Activated CD4-positive, alpha-beta memory T cell treated with anti-CD3 and anti-CD28 coated beads, Interleukin-2, amount 10 ng/mL, durations not matched to agents 7 days and 5 days (primary cell): ENCODE results near the gene HYPK. TPM values are rescaled to one million over a fixed set of nuclear protein-coding genes. Genes with fewer than 3 reads are reported as not detected.
A peak's percentile ranks its signal among the peaks of the same experiment; 100 is the strongest.

Experiments used
- CTCF ChIA-PET: fragments of 350-600 bp; sonication (Branson Sonifier 250); formaldehyde crosslinking; loops from one replicate; lab custom pipeline; 2021; ENCODE audit warnings: antibody characterized with exemption, inconsistent platforms; lab: Charles Lee
- POLR2A ChIA-PET: fragments of 350-600 bp; sonication (Branson Sonifier 250); formaldehyde crosslinking; loops from one replicate; lab custom pipeline; 2021; ENCODE audit warnings: antibody characterized with exemption; lab: Charles Lee
- DNase-seq: peaks from one replicate; pipeline ENCODE4 v3.0.0-alpha.2; 2020
- H3K27ac Mint-ChIP-seq: one replicate; pipeline ENCODE4 v1.8.0; 2021; ENCODE audit warnings: mild to moderate bottlenecking, mixed read lengths
- H3K27me3 Mint-ChIP-seq: one replicate; pipeline ENCODE4 v1.8.0; 2021; ENCODE audit warnings: mixed read lengths
- H3K36me3 Mint-ChIP-seq: one replicate; pipeline ENCODE4 v1.8.0; 2021; ENCODE audit warnings: low read depth, mixed read lengths
- H3K4me1 Mint-ChIP-seq: one replicate; pipeline ENCODE4 v1.8.0; 2021; ENCODE audit warnings: mixed read lengths
- H3K4me3 Mint-ChIP-seq: one replicate; pipeline ENCODE4 v1.8.0; 2021; ENCODE audit warnings: mild to moderate bottlenecking, mixed read lengths
- H3K9me3 Mint-ChIP-seq: one replicate; pipeline ENCODE4 v1.8.0; 2021; ENCODE audit warnings: mixed read lengths
- total RNA-seq, 2 experiments: library from RNA; stranded (reverse); gene quantifications; one replicate each; pipeline ENCODE4 v1.2.3, GENCODE V29; 2021

Gene HYPK
- total RNA-seq, 2 experiments from 2014 or later = 14.3 to 14.4 TPM

DNA sequence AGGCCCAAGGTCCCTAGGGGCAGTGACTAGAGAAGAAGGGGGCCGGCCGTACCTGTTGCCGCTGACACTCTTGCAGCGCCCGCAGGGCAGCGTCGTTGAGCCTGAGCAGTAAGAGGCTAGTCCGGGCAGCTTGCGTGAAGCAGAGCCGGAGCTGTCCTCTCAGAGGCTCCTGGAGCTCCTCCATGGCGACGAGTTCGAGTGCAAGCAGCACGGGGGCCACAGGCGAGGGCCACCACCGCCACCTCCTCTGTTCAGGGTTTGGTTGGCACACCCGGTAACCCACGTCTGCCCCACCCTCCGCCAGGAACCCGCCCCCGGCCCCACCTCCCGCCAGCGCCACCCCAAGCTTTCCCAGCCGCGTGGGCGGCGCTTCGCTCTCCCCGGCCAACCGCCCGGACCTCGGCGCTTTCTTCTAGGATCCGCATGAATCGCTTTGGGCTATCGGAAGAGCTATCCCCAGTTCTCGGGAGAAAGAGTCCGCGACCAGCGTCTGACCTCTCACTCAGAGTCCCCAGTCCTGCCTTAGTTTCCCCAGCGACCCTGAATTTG lies 23.6 kb upstream of the HYPK start, which contains the start of gene ELL3:
TSS of gene ELL3 (minus strand) at position 249 of the 549 bp plus-strand sequence. CDS start at position 184, 65 bp downstream.
- Mint-ChIP-seq H3K4me1 (peaks cover 16% of the 10 kb centered on the region), H3K36me3 (peaks cover 19% of the 10 kb centered on the region), H3K9me3 (no peaks in the 10 kb centered on the region), H3K27me3 (peaks cover 21% of the 10 kb centered on the region), H3K27ac (peak within 1 kb of the TSS; percentile 63), H3K4me3 (peak within 1 kb of the TSS; percentile 81)
- POLR2A ChIA-PET = interaction anchor here (0.7 to 5.0 kb wide), 17 partner anchors 10 to 266 kb away, joined by 3 to 45 read pairs (median 5); partner anchors contain the start of genes HYPK, MFAP1, PDIA3 and SERF2
- DNase-seq = peak; percentile 75
- CTCF ChIA-PET = interaction anchor here (0.6 to 1.8 kb wide), 15 partner anchors 9 to 530 kb away, joined by 3 to 10 read pairs (median 4); partner anchors contain the start of genes HYPK, MFAP1, SERF2 and SERINC4

DNA sequence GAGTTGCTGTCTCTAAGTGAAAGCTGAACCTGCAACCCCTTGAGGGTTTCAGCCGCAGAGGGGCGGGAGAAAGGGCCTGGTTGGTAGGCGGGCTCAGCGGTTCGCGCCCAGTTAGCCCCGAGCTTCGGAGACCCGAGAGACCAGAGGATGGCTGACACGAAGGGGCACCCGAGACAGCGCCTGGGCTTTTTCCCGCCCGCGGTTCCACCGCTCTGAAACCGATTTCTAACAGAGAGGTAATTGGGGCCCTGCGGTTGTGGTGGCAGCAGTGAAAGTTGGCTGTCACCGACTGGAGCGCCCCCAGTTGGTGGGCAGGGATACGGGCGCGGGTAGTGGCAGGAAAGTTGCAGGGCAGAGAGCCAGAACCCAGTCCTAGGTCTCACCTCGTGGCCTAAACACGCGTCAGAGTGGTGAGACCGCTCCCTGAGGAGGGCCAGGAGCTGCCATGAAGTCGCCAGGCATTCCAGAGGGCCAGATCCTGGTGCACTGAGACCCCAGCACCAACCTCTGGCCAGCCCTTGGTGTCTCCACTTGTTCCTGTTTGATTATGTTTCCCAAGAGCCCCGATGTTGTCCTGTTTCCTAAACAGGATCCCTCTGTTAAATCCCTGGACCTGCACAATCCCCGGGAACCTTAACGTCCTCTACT lies 23.0 kb upstream of the HYPK start:
- POLR2A ChIA-PET = interaction anchor here (0.6 to 5.0 kb wide), 18 partner anchors 9 to 266 kb away, joined by 3 to 45 read pairs (median 5); partner anchors contain the start of genes HYPK, MFAP1, PDIA3 and SERF2
- peak; percentile 81 for DNase-seq
- Mint-ChIP-seq H3K36me3 (peaks cover 13% of the 10 kb centered on the region), H3K27me3 (peaks cover 25% of the 10 kb centered on the region), H3K27ac (peak overlapping the region; percentile 63), H3K4me3 (peak overlapping the region; percentile 81), H3K9me3 (no peaks in the 10 kb centered on the region), H3K4me1 (peaks cover 16% of the 10 kb centered on the region)
- CTCF ChIA-PET = interaction anchor here (0.6 to 1.8 kb wide), 15 partner anchors 9 to 530 kb away, joined by 3 to 10 read pairs (median 4); partner anchors contain the start of genes HYPK, MFAP1, SERF2 and SERINC4

DNA sequence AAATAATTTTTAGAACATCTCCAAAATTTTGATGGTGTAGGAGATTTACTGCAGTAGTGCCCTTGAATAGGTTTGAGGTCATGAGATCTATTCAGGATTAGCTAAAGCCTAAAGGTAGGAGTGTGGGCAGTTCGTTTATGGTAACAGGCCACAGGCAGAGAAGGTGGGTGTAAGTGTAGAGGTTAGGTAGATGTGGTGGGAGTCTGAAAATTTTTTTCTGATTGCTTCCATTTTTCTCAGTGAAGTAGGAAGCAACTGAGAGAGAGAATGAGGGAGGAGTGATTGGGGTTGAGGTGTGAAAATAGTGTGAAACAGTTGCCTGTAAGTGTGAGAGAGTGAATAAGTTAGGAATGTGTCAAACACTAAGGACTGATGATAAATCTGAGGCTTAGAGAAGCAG lies 21.4 kb upstream of the HYPK start:
- CTCF ChIA-PET = interaction anchor here (1.2 kb wide), 1 partner anchor 10 kb away, joined by 5 read pairs; no protein-coding TSS in a partner anchor
- peaks cover 1% of the 10 kb centered on the region for H3K36me3 Mint-ChIP-seq
- POLR2A ChIA-PET = interaction anchor here (1.4 to 5.0 kb wide), 2 partner anchors 13 to 25 kb away, joined by 4 to 45 read pairs; partner anchors contain the start of gene SERF2
- H3K9me3 Mint-ChIP-seq = no peaks in the 10 kb centered on the region
- H3K4me3 Mint-ChIP-seq = no peak overlapping the region
- H3K4me1 Mint-ChIP-seq = peaks cover 16% of the 10 kb centered on the region
- no peak for DNase-seq
- no peak overlapping the region for H3K27ac Mint-ChIP-seq
- peaks cover 26% of the 10 kb centered on the region for H3K27me3 Mint-ChIP-seq

DNA sequence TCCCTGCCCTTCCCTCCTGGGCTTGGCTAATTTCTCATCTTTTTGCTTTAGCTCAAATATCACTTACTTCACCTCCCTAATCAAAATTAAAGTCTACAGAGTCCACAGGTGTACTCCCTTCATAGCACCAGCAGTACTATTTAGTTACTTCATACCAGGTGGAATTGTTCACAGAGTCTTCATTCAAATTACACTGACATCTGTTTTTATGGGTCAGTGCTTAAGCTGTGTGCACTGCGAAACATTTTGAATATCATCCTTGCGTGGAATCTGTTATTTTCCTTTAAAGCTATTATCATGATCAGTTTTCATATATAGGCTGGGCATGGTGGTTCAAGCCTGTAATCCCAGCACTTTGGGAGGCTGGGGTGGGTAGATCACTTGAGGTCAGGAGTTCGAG lies 11.0 kb upstream of the HYPK start:
- POLR2A ChIA-PET = interaction anchor here (1.3 to 5.2 kb wide), 5 partner anchors 12 to 36 kb away, joined by 4 to 88 read pairs (median 6); partner anchors contain the start of genes ELL3, HYPK, MFAP1 and SERINC4
- H3K4me1 Mint-ChIP-seq = peaks cover 20% of the 10 kb centered on the region

DNA sequence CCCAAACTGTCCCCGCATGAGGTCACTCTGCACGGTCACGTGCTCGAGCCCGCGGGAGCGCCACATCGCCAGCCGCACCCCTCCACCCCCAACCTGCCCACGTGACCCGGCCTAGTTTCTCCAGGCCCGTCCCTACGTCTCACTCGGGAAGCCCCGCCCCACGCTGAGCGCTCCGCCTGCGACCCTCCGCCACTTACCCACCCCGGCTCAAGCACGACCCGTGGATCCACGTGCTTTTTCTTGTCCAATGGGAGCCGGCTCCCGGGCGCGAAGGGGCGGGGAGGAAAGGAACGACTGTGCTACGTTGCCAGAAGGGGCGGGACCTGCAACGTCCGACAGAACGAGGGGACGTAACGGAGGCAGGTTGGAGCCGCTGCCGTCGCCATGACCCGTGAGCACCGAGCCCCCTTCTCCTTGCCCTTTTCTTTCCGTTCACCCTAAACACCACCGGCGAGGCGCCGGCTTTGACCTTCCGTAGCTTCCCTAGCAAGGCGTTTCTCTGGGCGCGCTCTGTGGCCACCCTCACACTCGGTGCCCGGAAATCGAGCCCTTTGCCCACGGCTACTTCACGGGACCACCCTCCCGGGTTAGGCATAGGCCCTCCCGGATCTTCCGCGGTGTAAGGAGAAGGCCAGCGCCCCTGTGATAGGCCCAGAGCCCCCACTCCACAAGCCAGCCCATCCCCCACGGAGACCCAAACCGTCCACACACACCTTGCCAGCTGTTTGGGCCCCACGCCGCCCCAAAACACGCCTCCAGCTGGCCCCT lies 8.2 kb upstream of the HYPK start, which contains the start of gene SERF2:
TSS of gene SERF2 (plus strand) at position 328 of the 768 bp plus-strand sequence. CDS start at position 385, 57 bp downstream.
- H3K36me3 Mint-ChIP-seq = peaks cover 49% of the 10 kb centered on the region
- peak within 1 kb of the TSS; percentile 95 for H3K27ac Mint-ChIP-seq
- ChIA-PET POLR2A (interaction anchor here (1.0 to 5.2 kb wide), 11 partner anchors 9 to 281 kb away, joined by 3 to 88 read pairs (median 6); partner anchors contain the start of genes ELL3, HYPK, MFAP1 and PDIA3), CTCF (interaction anchor here (0.6 to 1.2 kb wide), 5 partner anchors 10 to 416 kb away, joined by 3 to 7 read pairs (median 4); partner anchors contain the start of genes ELL3 and MFAP1)
- peaks cover 38% of the 10 kb centered on the region for H3K4me1 Mint-ChIP-seq
- peak within 1 kb of the TSS; percentile 95 for H3K4me3 Mint-ChIP-seq
- H3K9me3 Mint-ChIP-seq = no peaks in the 10 kb centered on the region
- peak; percentile 100 for DNase-seq
- no peaks in the 10 kb centered on the region for H3K27me3 Mint-ChIP-seq

More for the DNA sequence above, 11.0 kb upstream of the HYPK start:
- no peak overlapping the region for H3K27ac Mint-ChIP-seq
- peaks cover 23% of the 10 kb centered on the region for H3K36me3 Mint-ChIP-seq
- CTCF ChIA-PET = interaction anchor here (0.7 to 2.1 kb wide), 4 partner anchors 11 to 44 kb away, joined by 3 to 9 read pairs (median 5); partner anchors contain the start of genes ELL3, HYPK, PDIA3 and SERINC4
- no peak overlapping the region for H3K4me3 Mint-ChIP-seq
- H3K27me3 Mint-ChIP-seq = no peaks in the 10 kb centered on the region
- DNase-seq = no peak
- H3K9me3 Mint-ChIP-seq = no peaks in the 10 kb centered on the region

DNA sequence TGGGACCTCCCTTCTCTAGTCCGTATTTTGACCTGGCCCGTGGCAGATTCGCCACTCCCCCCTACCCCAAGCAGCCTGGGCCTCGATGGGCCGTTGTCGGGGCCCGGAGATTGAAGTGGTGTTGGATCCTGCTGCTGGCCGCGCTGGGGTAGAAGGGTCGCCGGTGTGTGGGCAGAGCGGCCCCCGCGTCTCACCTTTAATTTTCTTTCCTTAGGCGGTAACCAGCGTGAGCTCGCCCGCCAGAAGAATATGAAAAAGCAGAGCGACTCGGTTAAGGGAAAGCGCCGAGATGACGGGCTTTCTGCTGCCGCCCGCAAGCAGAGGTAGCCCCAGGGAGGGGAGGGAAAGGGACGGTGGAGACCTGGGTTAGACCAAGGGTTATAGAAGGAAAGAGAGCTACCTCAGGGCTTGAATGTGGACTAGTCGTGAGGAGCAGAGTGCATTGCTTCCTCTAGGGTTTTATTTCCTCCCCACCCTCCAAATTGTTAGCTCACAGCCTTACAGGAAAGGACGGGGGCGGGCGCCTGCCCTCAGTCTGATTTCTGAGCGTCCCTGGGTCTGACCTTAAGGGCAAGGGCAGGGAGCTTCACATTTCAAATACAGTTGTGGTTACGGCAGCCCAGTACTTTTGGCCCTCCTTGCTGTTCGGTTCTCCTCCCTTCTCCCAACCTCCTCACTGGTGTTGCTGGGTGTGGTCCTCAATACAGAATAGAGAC lies 7.5 kb upstream of the HYPK start:
- peaks cover 41% of the 10 kb centered on the region for H3K4me1 Mint-ChIP-seq

DNA sequence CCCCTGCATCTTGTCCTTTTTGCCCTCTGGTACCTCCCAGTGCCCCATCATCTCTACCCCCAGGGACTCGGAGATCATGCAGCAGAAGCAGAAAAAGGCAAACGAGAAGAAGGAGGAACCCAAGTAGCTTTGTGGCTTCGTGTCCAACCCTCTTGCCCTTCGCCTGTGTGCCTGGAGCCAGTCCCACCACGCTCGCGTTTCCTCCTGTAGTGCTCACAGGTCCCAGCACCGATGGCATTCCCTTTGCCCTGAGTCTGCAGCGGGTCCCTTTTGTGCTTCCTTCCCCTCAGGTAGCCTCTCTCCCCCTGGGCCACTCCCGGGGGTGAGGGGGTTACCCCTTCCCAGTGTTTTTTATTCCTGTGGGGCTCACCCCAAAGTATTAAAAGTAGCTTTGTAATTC lies 6.8 kb upstream of the HYPK start:
- DNase-seq = no peak
- Mint-ChIP-seq H3K4me1 (peaks cover 46% of the 10 kb centered on the region), H3K27ac (peak overlapping the region; percentile 95), H3K9me3 (no peaks in the 10 kb centered on the region), H3K27me3 (no peaks in the 10 kb centered on the region), H3K36me3 (peaks cover 59% of the 10 kb centered on the region), H3K4me3 (peak overlapping the region; percentile 95)
- ChIA-PET CTCF (interaction anchor here (0.9 to 1.2 kb wide), 3 partner anchors 8 to 31 kb away, joined by 3 to 4 read pairs (median 4); partner anchors contain the start of genes ELL3 and MFAP1), POLR2A (interaction anchor here (1.1 to 12.2 kb wide), 12 partner anchors 8 to 283 kb away, joined by 3 to 163 read pairs (median 9); partner anchors contain the start of genes ELL3, HYPK, MFAP1 and PDIA3)

More for the DNA sequence above, 7.5 kb upstream of the HYPK start:
- Mint-ChIP-seq H3K36me3 (peaks cover 53% of the 10 kb centered on the region), H3K27me3 (no peaks in the 10 kb centered on the region), H3K9me3 (no peaks in the 10 kb centered on the region), H3K4me3 (peak overlapping the region; percentile 95), H3K27ac (peak overlapping the region; percentile 95)
- ChIA-PET CTCF (interaction anchor here (0.6 to 1.2 kb wide), 4 partner anchors 9 to 416 kb away, joined by 3 to 4 read pairs (median 4); partner anchors contain the start of genes ELL3 and MFAP1), POLR2A (interaction anchor here (1.1 to 5.2 kb wide), 11 partner anchors 9 to 282 kb away, joined by 3 to 88 read pairs (median 6); partner anchors contain the start of genes ELL3, HYPK, MFAP1 and PDIA3)
- peak; percentile 35 for DNase-seq

DNA sequence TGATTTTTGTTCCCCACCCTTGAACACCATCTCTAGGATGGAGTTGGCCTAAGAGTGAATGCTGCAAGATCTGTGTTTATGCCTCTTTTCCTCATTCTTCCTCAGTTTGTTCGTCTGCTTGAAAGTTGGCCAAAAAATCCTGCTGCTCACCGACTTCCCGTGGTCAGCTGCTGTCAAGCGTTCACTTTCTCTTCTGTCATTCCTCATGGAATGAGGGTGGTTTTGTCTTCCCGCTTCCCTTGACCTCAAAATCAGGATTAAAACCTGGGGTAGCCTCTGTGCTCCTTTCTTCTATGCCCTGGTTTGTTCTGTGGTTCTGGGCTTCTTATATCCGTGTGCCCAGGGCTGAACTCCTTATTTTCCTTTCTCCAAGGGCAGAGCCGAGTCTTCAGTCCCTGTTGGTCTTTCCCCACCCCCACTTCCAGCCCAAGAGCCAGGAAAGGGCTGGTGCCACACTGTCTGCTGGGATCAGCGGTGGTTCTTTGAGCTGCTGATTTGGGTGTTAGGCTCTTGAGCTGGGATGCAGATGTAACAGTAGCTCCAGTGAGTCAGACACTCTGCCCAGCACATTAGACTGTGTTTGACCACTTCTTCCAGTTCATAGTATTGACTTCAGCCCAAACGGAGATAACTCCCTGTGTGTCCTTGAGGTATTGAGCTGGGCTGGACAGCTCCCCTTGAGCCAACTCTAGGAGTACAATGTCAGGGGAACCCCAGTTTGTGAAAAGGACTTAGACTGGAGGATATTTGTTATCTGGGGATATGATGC lies 5.9 kb upstream of the HYPK start:
- peaks cover 53% of the 10 kb centered on the region for H3K4me1 Mint-ChIP-seq
- POLR2A ChIA-PET = interaction anchor here (1.0 to 12.2 kb wide), 6 partner anchors 9 to 45 kb away, joined by 3 to 163 read pairs (median 4); partner anchors contain the start of genes ELL3, MFAP1 and WDR76
- H3K27ac Mint-ChIP-seq = peak overlapping the region; percentile 44
- peaks cover 67% of the 10 kb centered on the region for H3K36me3 Mint-ChIP-seq
- no peak for DNase-seq
- H3K9me3 Mint-ChIP-seq = no peaks in the 10 kb centered on the region
- no peaks in the 10 kb centered on the region for H3K27me3 Mint-ChIP-seq
- CTCF ChIA-PET = interaction anchor here (0.9 kb wide), 1 partner anchor 30 kb away, joined by 4 read pairs; the partner anchor contains the start of gene MFAP1
- peak overlapping the region; percentile 95 for H3K4me3 Mint-ChIP-seq

DNA sequence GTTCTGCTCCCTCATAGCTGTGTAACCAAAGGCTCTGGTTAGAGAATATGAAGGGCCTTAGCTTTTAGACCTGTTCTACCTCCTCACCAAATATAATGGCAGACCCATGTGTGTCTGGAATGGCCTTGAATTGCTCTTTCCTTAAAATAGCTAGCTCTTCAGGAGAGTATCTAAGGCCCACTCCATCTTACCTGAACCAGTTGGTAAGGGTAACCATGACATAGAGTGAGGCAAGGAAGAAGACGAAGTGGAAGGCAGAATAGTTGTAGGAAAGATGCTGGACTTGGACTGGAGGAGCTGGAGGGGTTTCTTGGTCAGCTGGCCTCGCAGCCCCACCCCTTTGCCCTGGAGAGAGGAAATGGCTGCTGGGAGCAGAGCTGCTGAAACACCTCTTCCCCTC lies 5.2 kb upstream of the HYPK start:
- H3K4me3 Mint-ChIP-seq = no peak overlapping the region
- peaks cover 74% of the 10 kb centered on the region for H3K36me3 Mint-ChIP-seq
- no peaks in the 10 kb centered on the region for H3K9me3 Mint-ChIP-seq
- H3K27ac Mint-ChIP-seq = no peak overlapping the region
- CTCF ChIA-PET = interaction anchor here (0.9 kb wide), 1 partner anchor 29 kb away, joined by 4 read pairs; the partner anchor contains the start of gene MFAP1
- DNase-seq = no peak
- POLR2A ChIA-PET = interaction anchor here (1.0 to 12.2 kb wide), 7 partner anchors 8 to 49 kb away, joined by 3 to 163 read pairs (median 4); partner anchors contain the start of genes ELL3, MFAP1, PDIA3 and WDR76
- H3K27me3 Mint-ChIP-seq = no peaks in the 10 kb centered on the region
- peaks cover 61% of the 10 kb centered on the region for H3K4me1 Mint-ChIP-seq

DNA sequence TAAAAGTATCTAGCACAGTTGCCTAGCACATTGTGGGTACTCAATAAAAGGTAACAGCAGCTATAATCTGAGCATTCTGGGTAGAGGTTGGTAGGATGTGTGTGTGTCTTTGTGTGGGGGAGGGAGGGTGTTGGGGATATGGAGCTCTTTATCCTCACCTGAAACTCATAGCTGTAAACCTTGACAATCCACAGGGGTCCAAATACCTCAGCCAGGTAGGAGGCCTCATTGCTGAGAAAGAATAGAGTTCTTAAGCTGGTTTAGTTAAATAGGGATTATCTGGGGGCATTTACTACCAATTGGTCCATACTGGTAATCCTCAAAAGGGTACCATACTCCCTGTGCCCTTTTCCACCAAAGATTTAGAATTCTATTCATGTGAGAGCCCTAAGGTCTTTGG lies 4.4 kb upstream of the HYPK start:
- peaks cover 80% of the 10 kb centered on the region for H3K36me3 Mint-ChIP-seq
- no peaks in the 10 kb centered on the region for H3K27me3 Mint-ChIP-seq
- no peak overlapping the region for H3K4me3 Mint-ChIP-seq
- peaks cover 67% of the 10 kb centered on the region for H3K4me1 Mint-ChIP-seq
- DNase-seq = no peak
- ChIA-PET POLR2A (interaction anchor here (1.1 to 12.2 kb wide), 4 partner anchors 21 to 50 kb away, joined by 3 to 163 read pairs (median 5); partner anchors contain the start of genes MFAP1, PDIA3 and WDR76), CTCF (interaction anchor here (1.7 kb wide), 1 partner anchor 26 kb away, joined by 5 read pairs; no protein-coding TSS in a partner anchor)
- no peaks in the 10 kb centered on the region for H3K9me3 Mint-ChIP-seq
- no peak overlapping the region for H3K27ac Mint-ChIP-seq
